HUES64 (cell line): ENCODE results near the gene TTC32.
"Not testable (repeated sequence)": the region's sequence is repeated elsewhere in the genome, so short reads cannot be mapped to it uniquely, and the experiment has no call there.

Experiments used
- H3K27ac ChIP-seq: 2 replicates; pipeline ENCODE4 v1.7.0; 2013; ENCODE audit warnings: low read depth, low read length, inconsistent platforms
- H3K27me3 ChIP-seq: 2 replicates; pipeline ENCODE4 v1.6.1; 2013; ENCODE audit warnings: mild to moderate bottlenecking, low read length; ENCODE audit not compliant: insufficient read depth
- H3K36me3 ChIP-seq: 2 replicates; pipeline ENCODE4 v1.6.1; 2013; ENCODE audit warnings: mild to moderate bottlenecking, low read length; ENCODE audit not compliant: insufficient read depth
- H3K4me1 ChIP-seq: 2 replicates; pipeline ENCODE4 v1.6.1; 2013; ENCODE audit warnings: mild to moderate bottlenecking, low read length, moderate library complexity; ENCODE audit not compliant: insufficient read depth
- H3K4me3 ChIP-seq: 2 replicates; pipeline ENCODE4 v1.5.1; 2013; ENCODE audit warnings: mild to moderate bottlenecking, low read length, moderate library complexity
- H3K9ac ChIP-seq: 2 replicates; pipeline ENCODE4 v1.6.1; 2013; ENCODE audit warnings: mild to moderate bottlenecking, low read depth, low read length
- H3K9me3 ChIP-seq: 2 replicates; pipeline ENCODE4 v1.6.1; 2013; ENCODE audit warnings: low read depth, low read length; ENCODE audit not compliant: insufficient read depth
- WGBS: fragments of 150-250, 120-280 bp; methylation state at CpG from one replicate; pipeline ENCODE4 v1.1.7; 2013; ENCODE audit warnings: missing lambda C conversion rate; 5-methylcytosine and 5-hydroxymethylcytosine counted together

The TTC32 gene

GRCh38 chr2:19883486-19883885 is 18.3 kb downstream of the TTC32 start:
- 68% methylated on average over 2 of the region's 2 CpGs for WGBS
- no peak overlapping the region for H3K4me3 ChIP-seq

GRCh38 chr2:19882286-19882685 is 19.5 kb downstream of the TTC32 start:
- Histone ChIP-seq H3K9me3 (no peaks in the 10 kb centered on the region), H3K36me3 (no peaks in the 10 kb centered on the region), H3K27me3 (no peaks in the 10 kb centered on the region), H3K9ac (no peak overlapping the region), H3K27ac (no peak overlapping the region), H3K4me1 (no peaks in the 10 kb centered on the region), H3K4me3 (no peak overlapping the region)
- 93% methylated on average over 2 of the region's 2 CpGs for WGBS

More at GRCh38 chr2:19883486-19883885, 18.3 kb downstream of the TTC32 start:
- Histone ChIP-seq H3K9me3 (no peaks in the 10 kb centered on the region), H3K27me3 (no peaks in the 10 kb centered on the region), H3K27ac (no peak overlapping the region), H3K4me1 (no peaks in the 10 kb centered on the region), H3K9ac (no peak overlapping the region), H3K36me3 (no peaks in the 10 kb centered on the region)

- 75% methylated on average over 2 of the region's 2 CpGs for WGBS
- Histone ChIP-seq H3K9ac (no peak overlapping the region), H3K4me3 (no peak overlapping the region), H3K9me3 (no peaks in the 10 kb centered on the region), H3K27me3 (no peaks in the 10 kb centered on the region), H3K4me1 (no peaks in the 10 kb centered on the region), H3K27ac (no peak overlapping the region), H3K36me3 (no peaks in the 10 kb centered on the region)
Measured at GRCh38 chr2:19881908-19882265, 19.9 kb downstream of the TTC32 start.

DNA sequence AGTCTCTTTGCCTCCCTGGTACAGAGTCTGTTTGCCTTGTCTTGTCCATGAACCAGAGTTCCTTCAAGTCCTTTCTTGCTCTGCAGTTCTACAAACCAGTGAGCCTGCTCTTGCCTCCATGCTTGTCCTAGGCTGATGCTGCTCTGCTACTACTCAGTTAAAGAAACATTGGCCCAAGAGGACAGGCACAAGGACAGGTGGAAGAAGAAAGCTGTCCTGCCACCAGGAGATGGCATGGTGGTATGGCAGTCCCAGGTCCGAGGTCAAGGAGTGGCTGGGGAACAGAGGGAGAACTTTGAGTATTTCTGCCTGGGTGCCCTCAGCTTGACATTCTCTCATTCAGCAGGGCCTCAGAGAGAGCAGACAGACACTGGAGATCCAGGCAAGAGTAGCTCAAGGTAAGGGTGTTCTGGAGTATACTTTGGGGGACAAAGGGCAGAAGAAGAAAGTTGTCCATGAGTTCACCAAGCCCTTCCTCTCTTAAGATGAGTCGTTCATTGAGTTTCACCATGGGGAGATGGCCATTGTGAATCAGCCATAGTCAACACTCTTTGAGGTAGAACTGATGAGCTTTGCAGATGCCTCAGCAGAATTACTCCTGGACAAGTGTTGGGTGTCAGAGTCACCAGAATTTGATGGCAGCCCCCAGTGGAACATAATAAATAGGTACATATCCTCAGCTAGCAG is 20.4 kb downstream of the TTC32 start:
- Histone ChIP-seq H3K4me3 (no peak overlapping the region), H3K36me3 (no peaks in the 10 kb centered on the region), H3K27me3 (no peaks in the 10 kb centered on the region), H3K27ac (no peak overlapping the region), H3K4me1 (no peaks in the 10 kb centered on the region), H3K9ac (no peak overlapping the region), H3K9me3 (no peaks in the 10 kb centered on the region)
- WGBS, result 90% methylated on average over 2 of the region's 2 CpGs

GRCh38 chr2:19880191-19880590 is 21.6 kb downstream of the TTC32 start:
- H3K9ac ChIP-seq, H3K27me3 ChIP-seq, H3K27ac ChIP-seq, H3K9me3 ChIP-seq, H3K36me3 ChIP-seq, H3K4me1 ChIP-seq, H3K4me3 ChIP-seq: not testable (repeated sequence)

DNA sequence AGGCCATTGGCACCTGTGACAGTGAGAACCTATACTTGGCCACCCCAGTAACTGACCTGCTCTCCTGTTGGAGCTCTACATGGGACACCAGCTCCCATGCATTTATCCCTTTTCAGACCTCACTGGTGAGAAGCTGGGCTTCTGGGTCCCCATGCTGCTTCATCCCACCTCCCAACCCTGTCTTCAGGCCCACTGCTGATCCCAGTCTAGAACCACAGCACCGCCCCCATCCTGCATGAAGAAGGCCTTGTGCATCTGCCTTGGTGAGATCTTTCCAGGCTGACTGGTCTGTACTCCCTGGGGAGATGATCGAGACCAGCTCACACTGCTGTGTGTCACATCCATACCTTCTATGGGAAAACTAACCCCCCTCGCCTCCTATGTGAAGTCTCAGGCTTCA is 22.7 kb downstream of the TTC32 start:
- H3K9ac ChIP-seq, result no peak overlapping the region
- no peak overlapping the region for H3K27ac ChIP-seq
- H3K4me3 ChIP-seq, result no peak overlapping the region
- no peaks in the 10 kb centered on the region for H3K27me3 ChIP-seq
- 89% methylated on average over 3 of the region's 3 CpGs for WGBS
- H3K4me1 ChIP-seq, result no peaks in the 10 kb centered on the region
- no peaks in the 10 kb centered on the region for H3K9me3 ChIP-seq
- no peaks in the 10 kb centered on the region for H3K36me3 ChIP-seq

DNA sequence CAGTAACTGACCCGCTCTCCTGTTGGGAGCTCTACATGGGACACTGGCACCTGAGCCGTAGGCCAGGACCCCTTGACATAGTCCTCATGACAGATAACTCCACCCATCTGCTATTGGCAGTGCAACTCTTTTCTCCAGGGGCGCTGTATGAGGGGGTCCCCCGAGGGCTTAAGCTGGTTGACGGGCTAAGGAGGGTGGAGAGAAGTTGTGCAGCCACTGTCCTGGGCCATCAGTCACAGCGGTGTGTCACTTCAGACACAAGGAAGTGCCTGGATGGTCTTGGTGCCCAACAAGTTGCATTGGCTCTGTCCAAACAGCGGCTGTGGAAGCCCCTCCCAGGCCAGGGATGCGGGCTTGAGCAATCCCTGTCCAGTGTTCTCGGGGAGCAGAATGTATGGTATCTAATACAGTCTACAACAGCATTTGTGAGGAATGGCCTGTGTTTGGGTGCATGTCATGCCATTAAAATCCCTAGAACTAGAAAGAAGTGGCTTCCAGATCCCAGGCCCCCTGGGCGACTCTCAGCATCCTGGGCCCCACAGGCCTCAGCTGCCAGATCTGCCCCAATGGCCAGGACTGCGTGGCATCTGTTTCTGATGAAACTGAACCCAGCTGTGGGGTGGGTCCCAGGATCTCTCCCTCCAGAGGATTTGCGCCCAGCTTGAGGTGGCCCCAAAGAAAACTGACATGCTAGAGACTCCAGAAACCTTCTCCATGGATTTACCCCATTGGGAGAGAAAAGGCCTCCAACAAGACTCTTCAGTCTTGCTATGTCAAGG is 23.3 kb downstream of the TTC32 start:
- H3K4me1 ChIP-seq, result no peaks in the 10 kb centered on the region
- no peak overlapping the region for H3K4me3 ChIP-seq
- H3K27ac ChIP-seq, result no peak overlapping the region
- WGBS, result 92% methylated on average over 12 of the region's 12 CpGs
- H3K27me3 ChIP-seq, result no peaks in the 10 kb centered on the region
- no peak overlapping the region for H3K9ac ChIP-seq
- no peaks in the 10 kb centered on the region for H3K9me3 ChIP-seq
- H3K36me3 ChIP-seq, result no peaks in the 10 kb centered on the region

GRCh38 chr2:19876751-19877150 is 25.0 kb downstream of the TTC32 start:
- Histone ChIP-seq H3K27me3 (no peaks in the 10 kb centered on the region), H3K9ac (no peak overlapping the region), H3K4me3 (no peak overlapping the region), H3K9me3 (no peaks in the 10 kb centered on the region), H3K36me3 (no peaks in the 10 kb centered on the region), H3K4me1 (no peaks in the 10 kb centered on the region), H3K27ac (no peak overlapping the region)
- 86% methylated on average over 4 of the region's 4 CpGs for WGBS

DNA sequence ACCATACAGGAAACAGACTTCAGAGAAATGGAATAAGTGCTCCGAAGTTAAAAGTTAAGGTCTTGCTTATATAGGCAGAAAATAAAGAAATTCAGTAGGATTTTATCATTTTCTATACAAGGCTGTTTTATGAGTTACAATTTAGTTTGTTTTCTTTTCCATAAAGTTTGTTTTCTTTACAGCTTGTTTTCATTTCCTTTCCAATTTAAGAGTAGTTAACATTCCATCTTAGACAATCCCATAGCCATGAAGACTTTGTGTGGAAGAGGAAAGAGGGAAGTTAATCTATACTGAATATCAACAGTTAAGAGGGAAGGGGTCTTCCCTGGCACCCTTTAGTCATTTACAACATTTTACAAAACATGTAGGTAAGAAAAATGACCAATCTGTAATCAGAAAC is 26.5 kb downstream of the TTC32 start:
- H3K27me3 ChIP-seq, result peaks cover under 1% of the 10 kb centered on the region; the same call in 1 of the 2 replicates
- no peaks in the 10 kb centered on the region for H3K9me3 ChIP-seq
- no peaks in the 10 kb centered on the region for H3K36me3 ChIP-seq
- H3K4me3 ChIP-seq, result no peak overlapping the region
- H3K27ac ChIP-seq, result no peak overlapping the region
- H3K9ac ChIP-seq, result no peak overlapping the region
- no peaks in the 10 kb centered on the region for H3K4me1 ChIP-seq
- WGBS, result 95% methylated on average over 1 of the region's 1 CpG

GRCh38 chr2:19874726-19875125 is 27.1 kb downstream of the TTC32 start:
- 96% methylated on average over 3 of the region's 3 CpGs for WGBS
- H3K4me1 ChIP-seq, result no peaks in the 10 kb centered on the region
- no peaks in the 10 kb centered on the region for H3K36me3 ChIP-seq
- peaks cover 6% of the 10 kb centered on the region for H3K27me3 ChIP-seq
- no peak overlapping the region for H3K27ac ChIP-seq
- no peaks in the 10 kb centered on the region for H3K9me3 ChIP-seq
- no peak overlapping the region for H3K9ac ChIP-seq
- H3K4me3 ChIP-seq, result no peak overlapping the region

GRCh38 chr2:19873014-19873413 is 28.8 kb downstream of the TTC32 start:
- Histone ChIP-seq H3K9ac (no peak overlapping the region), H3K27me3 (peaks cover 23% of the 10 kb centered on the region), H3K9me3 (no peaks in the 10 kb centered on the region), H3K36me3 (no peaks in the 10 kb centered on the region), H3K27ac (no peak overlapping the region), H3K4me3 (no peak overlapping the region), H3K4me1 (peaks cover 3% of the 10 kb centered on the region; the same call in 1 of the 2 replicates)
- 88% methylated on average over 5 of the region's 5 CpGs for WGBS
